Stomach (tissue), 4 donors: ENCODE data around the gene ELAPOR2.
"Not testable (repeated sequence)": the region's sequence is repeated elsewhere in the genome, so short reads cannot be mapped to it uniquely, and the experiment has no call there.

Experiments
- EP300 ChIP-seq: sonication (generic); formaldehyde crosslinking; IDR thresholded peaks from one replicate; pipeline ENCODE4 v1.6.1; 2017; ENCODE audit warnings: antibody characterized with exemption
- POLR2A ChIP-seq, 4 donors: fragments of 450-650 bp; IDR thresholded peaks; one replicate each; pipeline ENCODE4 v1.6.1; 2016; ENCODE audit warnings: antibody characterized with exemption in 4 of 4, control low read depth in 2 of 4, mild to moderate bottlenecking in 1 of 4, moderate library complexity in 1 of 4
- POLR2AphosphoS5 ChIP-seq, 3 donors: sonication (generic); formaldehyde crosslinking; IDR thresholded peaks; one replicate each; pipeline ENCODE4 v1.6.1; 2016; ENCODE audit warnings: antibody characterized with exemption in 3 of 3
- TF ChIP-seq, protein P1 (sequence below), 7 experiments: fragments of 450-650 bp in 4 of 7; fragments of 200-600 bp in 3 of 7; sonication (generic) in 3 of 7; IDR thresholded peaks; one replicate each; pipeline ENCODE4 v1.5.1; 2016 to 2019; ENCODE audit warnings: antibody characterized with exemption in 7 of 7, control low read depth in 2 of 7, mild to moderate bottlenecking in 1 of 7

DNA sequence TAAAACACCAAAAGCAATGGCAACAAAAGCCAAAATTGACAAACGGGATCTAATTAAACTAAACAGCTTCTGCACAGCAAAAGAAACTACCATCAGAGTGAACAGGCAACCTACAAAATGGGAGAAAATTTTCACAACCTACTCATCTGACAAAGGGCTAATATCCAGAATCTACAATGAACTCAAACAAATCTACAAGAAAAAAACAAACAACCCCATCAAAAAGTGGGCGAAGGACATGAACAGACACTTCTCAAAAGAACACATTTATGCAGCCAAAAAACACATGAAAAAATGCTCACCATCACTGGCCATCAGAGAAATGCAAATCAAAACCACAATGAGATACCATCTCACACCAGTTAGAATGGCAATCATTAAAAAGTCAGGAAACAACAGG, 14.7 kb downstream of the ELAPOR2 start:
- not testable (repeated sequence) for TF ChIP-seq POLR2AphosphoS5 (IDR thresholded peaks at IDR 0.05); POLR2A (IDR thresholded peaks at IDR 0.05); EP300
- TF ChIP-seq, protein P1, sequence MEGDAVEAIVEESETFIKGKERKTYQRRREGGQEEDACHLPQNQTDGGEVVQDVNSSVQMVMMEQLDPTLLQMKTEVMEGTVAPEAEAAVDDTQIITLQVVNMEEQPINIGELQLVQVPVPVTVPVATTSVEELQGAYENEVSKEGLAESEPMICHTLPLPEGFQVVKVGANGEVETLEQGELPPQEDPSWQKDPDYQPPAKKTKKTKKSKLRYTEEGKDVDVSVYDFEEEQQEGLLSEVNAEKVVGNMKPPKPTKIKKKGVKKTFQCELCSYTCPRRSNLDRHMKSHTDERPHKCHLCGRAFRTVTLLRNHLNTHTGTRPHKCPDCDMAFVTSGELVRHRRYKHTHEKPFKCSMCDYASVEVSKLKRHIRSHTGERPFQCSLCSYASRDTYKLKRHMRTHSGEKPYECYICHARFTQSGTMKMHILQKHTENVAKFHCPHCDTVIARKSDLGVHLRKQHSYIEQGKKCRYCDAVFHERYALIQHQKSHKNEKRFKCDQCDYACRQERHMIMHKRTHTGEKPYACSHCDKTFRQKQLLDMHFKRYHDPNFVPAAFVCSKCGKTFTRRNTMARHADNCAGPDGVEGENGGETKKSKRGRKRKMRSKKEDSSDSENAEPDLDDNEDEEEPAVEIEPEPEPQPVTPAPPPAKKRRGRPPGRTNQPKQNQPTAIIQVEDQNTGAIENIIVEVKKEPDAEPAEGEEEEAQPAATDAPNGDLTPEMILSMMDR (IDR thresholded peaks at IDR 0.05), result not testable (repeated sequence)
